NAMALWA (cell line): Measurements from ENCODE around the gene ID2.

Experiments used
- DNase-seq: peaks from one replicate; pipeline ENCODE4 v3.0.0-alpha.2; 2015; ENCODE audit warnings: low spot score

Gene ID2

GRCh38 chr2:8670580-8670979 lies 11.3 kb upstream of the ID2 start:
- DNase-seq: no peak

DNA sequence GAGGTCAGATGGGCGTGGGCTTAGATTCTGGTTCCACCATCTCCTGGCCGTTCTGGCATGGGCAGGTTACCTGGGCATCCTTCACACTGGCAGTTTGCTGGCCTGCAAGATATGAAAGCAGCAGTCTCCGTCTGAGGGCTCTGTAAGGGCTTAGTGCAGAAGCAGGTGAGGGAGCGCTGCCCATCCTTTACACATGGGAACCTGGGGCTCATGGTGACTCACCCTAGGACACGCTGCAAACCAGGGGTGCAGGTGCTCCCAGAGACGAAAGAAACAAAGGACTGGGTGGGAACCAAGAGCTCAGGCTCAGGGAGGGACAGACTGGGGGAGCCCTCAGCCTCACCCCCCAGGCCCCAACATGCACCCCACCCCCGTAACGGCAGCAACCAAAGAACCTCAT lies 10.7 kb upstream of the ID2 start:
- DNase-seq: no peak

DNA sequence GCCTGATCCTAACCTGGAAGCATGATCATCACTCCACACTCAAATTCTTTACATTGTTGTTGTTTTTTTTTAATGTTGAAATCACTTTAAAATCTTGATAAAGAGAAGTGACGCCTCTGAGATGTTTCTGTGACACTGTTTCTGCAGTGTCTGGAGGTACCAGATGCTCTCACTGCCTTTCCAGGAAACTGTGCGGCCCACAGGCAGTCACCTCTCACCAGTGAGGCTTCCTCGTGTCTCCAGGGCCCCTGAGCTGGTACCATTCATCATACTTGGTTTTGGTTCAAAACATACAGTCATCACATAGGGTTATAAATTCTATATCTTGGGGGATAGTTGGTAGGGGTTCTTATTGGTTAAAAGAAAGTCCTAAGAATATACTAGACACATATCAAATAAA lies 10.1 kb upstream of the ID2 start:
- no peak for DNase-seq

DNA sequence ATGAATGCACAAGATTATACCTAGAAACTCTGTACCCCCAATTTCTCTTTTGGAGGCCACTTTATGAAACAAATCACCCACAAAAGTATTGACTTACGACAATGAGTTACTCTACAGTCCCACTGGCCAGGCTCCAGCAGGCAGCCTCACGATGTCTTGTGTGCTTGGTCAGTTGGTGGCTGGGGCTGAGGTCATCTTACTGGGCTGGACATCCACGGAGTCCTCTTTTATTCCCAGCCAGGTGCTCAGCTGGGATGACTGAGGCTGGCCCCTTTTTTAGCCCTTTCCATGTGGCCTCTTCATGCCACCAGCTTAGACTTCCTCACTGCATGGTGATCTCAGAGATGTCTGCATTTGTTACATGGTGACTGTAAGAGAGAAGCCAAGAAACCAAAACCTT lies 8.9 kb upstream of the ID2 start:
- no peak for DNase-seq

DNA sequence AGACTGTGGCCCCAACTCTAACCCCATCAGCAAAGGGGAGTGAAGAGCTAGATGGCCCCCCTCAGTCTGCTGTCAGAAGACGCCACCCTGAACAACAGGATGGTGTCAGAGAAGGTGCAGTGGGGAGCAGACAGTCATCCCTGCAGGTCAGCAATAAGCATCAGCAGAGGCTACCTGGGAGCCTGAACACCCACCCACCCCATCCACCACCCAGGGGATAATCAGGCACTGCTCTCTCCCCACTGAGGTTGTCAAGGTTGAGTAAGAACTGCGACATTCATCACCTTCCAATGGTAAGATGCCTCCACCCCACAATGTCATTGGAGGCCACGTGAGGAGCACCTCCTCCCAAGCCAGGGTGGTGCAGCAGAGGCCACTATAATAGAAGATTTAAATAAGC lies 8.5 kb upstream of the ID2 start:
- no peak for DNase-seq

GRCh38 chr2:8674420-8675009 lies 7.3 kb upstream of the ID2 start:
- no peak for DNase-seq

DNA sequence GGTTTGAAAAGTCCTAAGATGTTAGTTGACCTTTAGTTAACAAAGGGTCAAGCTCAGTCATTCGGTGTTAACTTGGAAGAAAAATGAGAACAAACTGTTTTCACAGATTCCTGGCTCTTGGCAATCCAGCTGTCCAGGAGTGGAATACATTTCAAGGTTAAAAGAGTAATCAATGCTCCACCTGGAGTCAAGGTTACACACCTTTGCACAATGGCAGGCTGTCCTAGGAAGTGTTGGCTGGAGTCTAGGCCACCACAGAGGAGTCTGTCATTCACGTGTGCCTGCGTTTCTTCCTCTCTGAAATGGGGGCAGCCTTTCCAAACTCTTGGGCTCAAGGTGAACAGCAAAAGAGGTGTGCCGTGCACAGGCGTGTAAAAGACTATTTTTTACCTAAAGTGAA lies 6.3 kb upstream of the ID2 start:
- no peak for DNase-seq

DNA sequence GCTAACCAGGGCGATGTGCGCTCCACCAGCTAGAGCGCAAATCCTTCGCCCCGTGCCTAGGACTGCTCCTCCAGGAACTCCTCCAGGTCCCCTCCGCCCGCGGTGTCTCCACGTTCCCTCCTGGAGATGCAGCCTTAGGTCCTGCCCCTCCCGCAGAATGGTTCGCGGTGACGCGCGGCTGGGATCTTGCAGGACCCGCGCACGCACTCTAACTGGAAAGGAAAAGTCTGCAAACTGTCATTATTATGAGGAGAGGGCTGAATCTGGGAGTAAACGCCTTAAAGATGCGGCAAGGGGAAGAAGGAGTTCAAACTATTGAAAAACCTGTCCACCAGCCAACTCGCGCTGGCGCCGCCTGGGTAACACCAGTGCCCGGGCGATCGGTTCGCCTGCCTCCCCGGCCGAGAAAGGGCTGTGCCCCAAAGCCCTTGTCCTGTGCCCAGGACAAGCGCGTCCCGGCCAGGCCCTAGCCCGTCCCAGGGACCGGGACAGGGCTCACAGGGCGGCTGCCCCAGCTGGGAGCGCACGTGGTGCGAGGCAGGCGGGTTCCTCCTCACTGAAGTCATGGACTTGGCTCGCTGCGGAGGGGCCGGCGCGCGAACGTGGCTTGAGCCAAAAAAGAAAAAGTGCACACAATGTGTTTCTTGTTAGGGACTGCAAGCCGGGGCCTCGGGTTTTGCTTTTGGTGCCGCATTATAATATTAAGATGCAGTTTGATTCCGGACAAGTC lies 5.5 kb upstream of the ID2 start:
- DNase-seq: no peak

DNA sequence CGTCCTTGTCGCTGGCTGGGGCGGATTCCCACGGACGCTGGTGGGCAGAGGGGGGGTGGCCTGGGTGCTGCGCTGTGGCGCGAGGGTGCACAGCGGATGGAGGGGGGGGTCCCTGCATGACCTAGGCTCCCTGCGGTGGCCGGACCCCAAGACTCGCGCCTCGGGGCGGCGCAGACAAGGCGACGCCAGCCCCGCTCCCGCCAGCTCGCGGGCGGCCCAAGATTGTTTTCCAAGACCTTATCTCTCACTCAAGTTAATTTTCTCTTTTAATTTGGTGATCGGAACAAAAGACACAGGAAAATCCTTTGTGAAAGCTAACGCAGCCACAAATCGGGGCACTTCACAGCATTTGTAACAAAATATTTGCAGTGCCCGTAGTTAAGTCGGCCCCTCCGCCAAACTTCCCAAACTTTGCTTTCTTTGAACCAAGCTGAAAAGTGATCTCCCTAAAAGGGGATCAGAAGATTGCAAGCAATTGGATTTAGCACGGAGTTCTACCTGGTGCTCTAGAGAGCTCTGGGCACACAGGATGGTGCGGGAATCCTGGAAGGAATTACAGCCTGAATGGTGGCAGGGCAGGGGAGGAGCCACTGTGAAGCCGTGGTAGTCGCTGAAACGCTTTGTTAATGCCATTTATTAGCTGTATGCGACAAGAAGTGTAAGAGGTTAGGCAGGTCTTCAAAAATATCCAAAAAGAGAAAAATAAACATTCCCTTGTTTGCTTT lies 4.8 kb upstream of the ID2 start:
- no peak for DNase-seq

GRCh38 chr2:8677646-8678592 lies 3.9 kb upstream of the ID2 start:
- peak; percentile 64 for DNase-seq

DNA sequence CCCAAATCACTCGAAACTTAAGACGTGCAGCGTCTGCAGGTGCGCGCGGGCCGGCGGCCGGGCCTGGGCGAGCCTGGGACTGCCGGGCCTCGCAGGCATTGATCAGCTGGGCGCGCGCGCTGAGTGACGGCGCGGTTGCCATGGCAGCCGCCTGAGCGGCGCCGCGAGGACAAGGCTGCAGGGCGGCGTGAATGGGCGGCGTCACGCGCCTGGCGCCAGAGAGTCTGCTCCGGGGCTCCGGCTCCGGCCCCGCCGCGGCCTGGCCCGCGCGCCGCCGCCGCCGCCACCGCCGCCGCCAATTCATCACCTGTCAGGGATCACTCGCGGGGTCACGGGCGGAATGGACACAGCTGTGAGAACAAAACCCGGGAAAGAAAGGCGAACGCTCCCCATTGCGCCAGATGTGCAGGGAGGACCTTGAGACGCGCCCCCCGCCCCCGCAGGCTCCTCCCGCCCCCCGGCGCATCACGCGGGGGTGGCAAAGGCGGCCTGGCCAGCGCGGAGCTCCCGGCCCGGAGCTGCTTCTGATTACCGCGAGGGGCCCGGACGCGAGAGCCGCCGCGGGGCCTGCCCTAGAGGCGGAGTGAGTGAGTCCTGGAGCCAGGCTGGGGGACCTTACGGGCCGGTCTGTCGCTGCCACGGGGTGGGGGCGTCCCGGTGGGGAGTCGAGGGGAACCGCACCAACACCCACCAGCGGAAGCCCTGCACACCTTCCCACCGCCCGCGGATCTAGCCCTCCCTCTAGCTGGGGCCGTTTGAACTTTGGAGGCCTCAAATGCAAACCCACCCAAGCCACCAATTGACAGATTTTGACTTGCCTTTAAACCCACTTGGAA lies 2.9 kb upstream of the ID2 start:
- peak; percentile 96 for DNase-seq

DNA sequence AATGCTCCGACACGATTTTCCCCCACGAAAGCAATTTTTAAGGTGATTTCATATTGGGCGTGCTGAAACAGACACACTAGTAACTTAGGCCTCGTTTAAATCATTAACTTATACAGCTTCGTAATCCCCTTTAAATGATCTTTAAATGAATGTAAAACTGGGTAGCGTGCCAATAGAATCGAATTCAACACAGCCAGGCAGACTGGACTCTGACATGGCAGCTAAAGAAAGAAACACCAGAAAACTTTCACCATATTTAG lies 2.4 kb upstream of the ID2 start:
- DNase-seq: no peak

- DNase-seq: peak; percentile 73
These were observed 1.8 kb upstream of the ID2 start for GRCh38 chr2:8679827-8680731.

DNA sequence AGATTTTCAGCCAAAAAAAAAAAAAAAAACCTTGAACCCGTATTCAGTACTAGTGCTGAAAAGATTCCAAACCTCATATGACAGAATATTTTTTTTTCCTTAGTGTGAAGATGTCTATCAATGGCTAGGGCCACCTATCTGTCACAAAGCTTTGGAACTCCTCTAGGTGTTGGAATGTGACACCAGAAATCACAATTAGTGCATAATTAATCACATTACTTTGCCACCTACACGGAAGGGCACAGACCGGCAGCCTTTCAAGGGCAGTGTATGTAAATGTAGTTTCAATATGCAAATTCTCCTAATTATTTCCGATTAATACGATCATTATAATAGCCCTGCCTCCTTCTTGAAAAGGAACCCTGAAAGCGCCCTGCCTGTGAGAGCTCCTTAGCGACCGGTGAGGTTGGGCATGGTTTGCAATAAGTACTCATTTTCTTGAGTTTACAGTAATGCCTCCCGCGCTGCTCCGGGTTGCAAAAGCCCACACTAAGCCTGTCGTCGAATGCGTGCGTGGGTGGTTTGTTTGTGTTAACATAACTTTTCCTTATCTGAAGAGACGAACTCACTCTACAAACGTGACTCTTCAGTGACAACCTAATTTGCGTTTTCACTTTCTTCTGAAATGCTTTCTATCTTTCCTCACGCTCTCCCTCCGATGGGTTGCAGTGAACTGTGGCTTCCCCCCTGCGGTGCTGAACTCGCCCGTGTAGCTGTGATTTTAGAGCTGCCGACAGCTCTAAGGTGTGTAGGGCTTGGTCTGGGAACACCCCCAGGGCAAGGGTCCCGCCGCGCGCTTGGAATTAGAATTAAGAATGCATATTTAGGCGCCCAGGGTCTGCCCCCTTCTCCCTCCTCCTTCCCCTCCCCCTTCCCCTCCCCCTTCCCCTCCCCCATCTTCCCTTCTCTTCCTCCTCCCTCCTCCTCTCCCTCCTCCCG lies 765 bp upstream of the ID2 start:
- DNase-seq: peak; percentile 94

DNA sequence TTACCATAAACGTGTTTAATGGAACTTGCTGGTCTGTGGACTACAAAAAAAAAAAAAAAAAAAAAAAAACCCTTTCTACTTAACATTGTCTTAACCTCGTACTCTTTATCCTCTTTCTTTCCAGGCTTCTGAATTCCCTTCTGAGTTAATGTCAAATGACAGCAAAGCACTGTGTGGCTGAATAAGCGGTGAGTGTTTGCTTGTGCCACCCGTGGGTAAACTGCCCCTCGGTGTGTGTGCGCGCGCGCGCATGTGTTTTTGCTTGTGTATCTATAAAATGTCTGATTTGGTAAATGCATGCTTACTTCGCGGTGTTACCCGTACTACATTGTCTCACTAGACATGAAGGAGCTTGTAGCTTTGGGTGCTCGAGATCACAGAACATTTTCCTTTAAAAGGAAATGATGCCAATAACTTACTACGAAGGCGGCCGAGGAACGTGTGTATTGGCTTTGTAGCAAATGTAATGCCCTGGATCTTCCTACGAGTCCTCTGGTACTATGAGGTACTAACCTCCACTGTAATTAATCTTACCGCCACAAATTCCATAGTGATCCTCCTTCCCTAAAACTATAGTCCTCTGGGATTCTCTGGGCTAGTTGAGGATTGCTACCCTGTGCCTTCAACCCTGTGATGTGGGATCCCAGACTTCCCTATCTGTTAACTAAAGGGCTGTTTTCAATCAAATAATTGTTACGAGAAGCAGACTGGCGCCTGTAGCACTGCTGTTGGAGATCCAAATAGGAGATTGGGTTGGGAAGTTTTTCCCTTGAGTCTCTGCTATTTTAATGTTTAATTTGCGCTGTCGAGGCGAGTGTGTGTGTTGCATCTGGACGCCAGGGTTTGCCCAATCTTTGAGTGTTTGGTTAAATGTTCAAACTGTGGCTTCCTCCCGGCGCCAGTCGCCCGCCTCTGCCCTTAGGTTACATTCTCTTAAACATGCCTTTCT lies 1.1 kb downstream of the ID2 start:
- DNase-seq: peak; percentile 70

GRCh38 chr2:8684540-8684877 lies 2.7 kb downstream of the ID2 start:
- DNase-seq: peak; percentile 75

DNA sequence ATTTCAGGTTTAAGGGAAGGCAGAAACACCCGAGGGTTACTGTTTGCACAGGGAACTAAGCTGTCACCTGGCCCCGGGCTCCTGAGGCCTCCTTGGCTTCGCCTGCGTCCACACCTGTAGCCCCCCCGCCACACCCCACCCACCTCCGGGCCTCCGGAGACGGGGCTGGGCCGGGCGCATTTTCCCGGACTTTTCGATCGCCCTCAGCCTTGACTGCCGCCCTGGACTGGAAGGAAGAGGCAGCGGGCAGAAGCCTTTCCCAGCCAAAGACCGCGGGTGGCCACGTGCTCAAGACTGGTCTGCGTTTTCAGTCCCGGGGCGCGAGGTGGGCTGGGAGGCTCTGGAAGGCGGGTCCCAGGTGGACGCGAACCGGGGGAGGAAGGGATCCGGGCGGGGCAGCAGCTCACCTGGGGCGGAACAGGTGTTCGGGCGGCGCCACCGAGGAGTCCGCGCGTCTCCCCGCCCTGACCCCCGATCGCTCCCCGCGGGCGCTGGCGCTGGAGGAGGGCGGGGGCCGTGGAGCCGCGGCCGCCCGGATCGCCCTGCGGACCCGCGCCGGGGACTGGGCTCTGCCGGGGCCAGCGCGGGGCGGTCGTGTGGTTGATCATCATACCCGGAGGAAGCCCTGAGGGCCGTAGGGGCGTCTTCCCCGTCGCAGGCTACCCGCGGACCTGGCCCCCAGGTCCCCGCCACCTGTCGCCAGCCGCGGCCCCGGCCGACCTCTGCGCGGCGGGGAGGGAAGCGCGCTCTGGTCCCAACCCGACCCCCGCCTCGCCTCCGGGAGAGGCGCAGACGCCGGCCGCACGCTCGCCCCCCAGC lies 3.2 kb downstream of the ID2 start:
- DNase-seq: peak; percentile 41
